Smooth muscle cell (in vitro differentiated cells): ENCODE measurements around the gene EBF3. TPM values are rescaled to one million over a fixed set of nuclear protein-coding genes. Genes with fewer than 3 reads are reported as not detected.

Experiments
- DNase-seq: peaks from one replicate; lab custom pipeline; 2025; ENCODE audit not compliant: unreplicated experiment; lab: John Stamatoyannopoulos, UW
- H2AFZ ChIP-seq: fragments of 200-600 bp; sonication (generic); 2 replicates; pipeline ENCODE4 v1.6.0; 2016; ENCODE audit warnings: antibody characterized with exemption, low read depth, mild to moderate bottlenecking
- H3F3A ChIP-seq: fragments of 200-600 bp; sonication (generic); 2 replicates; pipeline ENCODE4 v1.6.0; 2017; ENCODE audit warnings: antibody characterized with exemption, low read depth
- H3K27ac ChIP-seq: fragments of 200-600 bp; sonication (generic); 2 replicates; pipeline ENCODE4 v1.5.1; 2016; ENCODE audit warnings: low read depth, mild to moderate bottlenecking
- H3K27me3 ChIP-seq: fragments of 200-600 bp; sonication (generic); 2 replicates; pipeline ENCODE4 v1.6.1; 2016; ENCODE audit warnings: low read depth, mild to moderate bottlenecking
- H3K36me3 ChIP-seq: fragments of 200-600 bp; sonication (generic); 2 replicates; pipeline ENCODE4 v1.5.1; 2016; ENCODE audit warnings: low read depth
- H3K4me1 ChIP-seq: fragments of 200-600 bp; sonication (generic); 2 replicates; pipeline ENCODE4 v1.5.1; 2016; ENCODE audit warnings: low read depth
- H3K4me2 ChIP-seq: fragments of 200-600 bp; sonication (generic); 2 replicates; pipeline ENCODE4 v1.6.0; 2016; ENCODE audit warnings: mild to moderate bottlenecking
- H3K4me3 ChIP-seq: fragments of 200-600 bp; sonication (generic); 2 replicates; pipeline ENCODE4 v1.5.1; 2016; ENCODE audit warnings: mild to moderate bottlenecking
- H3K79me2 ChIP-seq: fragments of 200-600 bp; sonication (generic); 2 replicates; pipeline ENCODE4 v1.6.0; 2016; ENCODE audit warnings: low read depth, mild to moderate bottlenecking
- H3K9ac ChIP-seq: fragments of 200-600 bp; sonication (generic); 2 replicates; pipeline ENCODE4 v1.6.0; 2016; ENCODE audit warnings: low read depth
- H3K9me3 ChIP-seq: fragments of 200-600 bp; sonication (generic); replicated peaks from 2 replicates; pipeline ENCODE4 v1.5.1; 2016; ENCODE audit warnings: low read depth
- H4K20me1 ChIP-seq: fragments of 200-600 bp; sonication (generic); 2 replicates; pipeline ENCODE4 v1.6.0; 2016; ENCODE audit warnings: low read depth
- WGBS: methylation state at CpG from one replicate; pipeline ENCODE4 v1.1.7; 2016; ENCODE audit warnings: low lambda C conversion rate; 5-methylcytosine and 5-hydroxymethylcytosine counted together
- polyA plus RNA-seq: library from polyadenylated mRNA; unstranded; fragments of >200 nt; fragmentation: Nextera tagmentation; extraction: Ambion mirVana; gene quantifications from 2 replicates; pipeline ENCODE4 v1.2.1, GENCODE V29; 2016
- total RNA-seq: library from RNA; depleted of rRNA; stranded (reverse); fragments of >200 nt; gene quantifications from 2 replicates; pipeline ENCODE4 v1.2.3, GENCODE V29; 2014
- TF ChIP-seq, protein P1 (sequence below): fragments of 200-600 bp; sonication (generic); IDR thresholded peaks from 2 replicates; pipeline ENCODE4 v1.5.1; 2017; ENCODE audit warnings: borderline replicate concordance, mild to moderate bottlenecking, antibody characterized with exemption; ENCODE audit not compliant: insufficient read depth, poor library complexity, severe bottlenecking

The EBF3 gene
- total and polyA plus RNA-seq, 2 experiments from 2014 or later = not detected

DNA sequence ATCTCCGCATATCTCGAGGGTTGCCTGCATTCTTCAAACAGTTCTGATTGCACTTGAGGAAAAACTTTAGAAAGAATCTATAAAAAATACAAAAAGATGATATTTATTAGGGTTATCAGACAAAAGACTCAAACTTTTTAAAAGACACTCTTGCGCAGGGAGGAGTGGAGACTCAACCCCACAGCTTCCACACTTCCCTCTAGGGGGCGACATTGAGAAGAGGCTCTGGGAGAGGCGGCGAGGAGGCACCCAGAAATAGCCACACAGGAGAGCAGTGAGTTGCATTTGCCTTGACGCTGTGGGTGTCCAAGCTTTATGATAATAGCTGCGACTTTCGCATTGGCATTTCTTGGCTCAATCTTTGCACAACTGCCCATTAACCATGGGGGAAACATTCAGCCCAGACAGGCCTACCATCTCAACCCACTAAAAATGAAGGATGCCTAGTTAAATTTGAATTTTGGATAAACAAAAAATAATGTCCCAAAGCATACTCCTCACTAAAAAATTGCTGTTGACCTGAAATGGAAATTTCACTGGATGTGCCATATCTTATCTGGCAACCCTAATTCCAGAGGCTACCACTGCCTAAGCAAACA, 86.2 kb downstream of the EBF3 start:
- H3K9ac ChIP-seq = no peak overlapping the region
- H3K79me2 ChIP-seq = no peaks in the 10 kb centered on the region
- TF ChIP-seq, protein P1, sequence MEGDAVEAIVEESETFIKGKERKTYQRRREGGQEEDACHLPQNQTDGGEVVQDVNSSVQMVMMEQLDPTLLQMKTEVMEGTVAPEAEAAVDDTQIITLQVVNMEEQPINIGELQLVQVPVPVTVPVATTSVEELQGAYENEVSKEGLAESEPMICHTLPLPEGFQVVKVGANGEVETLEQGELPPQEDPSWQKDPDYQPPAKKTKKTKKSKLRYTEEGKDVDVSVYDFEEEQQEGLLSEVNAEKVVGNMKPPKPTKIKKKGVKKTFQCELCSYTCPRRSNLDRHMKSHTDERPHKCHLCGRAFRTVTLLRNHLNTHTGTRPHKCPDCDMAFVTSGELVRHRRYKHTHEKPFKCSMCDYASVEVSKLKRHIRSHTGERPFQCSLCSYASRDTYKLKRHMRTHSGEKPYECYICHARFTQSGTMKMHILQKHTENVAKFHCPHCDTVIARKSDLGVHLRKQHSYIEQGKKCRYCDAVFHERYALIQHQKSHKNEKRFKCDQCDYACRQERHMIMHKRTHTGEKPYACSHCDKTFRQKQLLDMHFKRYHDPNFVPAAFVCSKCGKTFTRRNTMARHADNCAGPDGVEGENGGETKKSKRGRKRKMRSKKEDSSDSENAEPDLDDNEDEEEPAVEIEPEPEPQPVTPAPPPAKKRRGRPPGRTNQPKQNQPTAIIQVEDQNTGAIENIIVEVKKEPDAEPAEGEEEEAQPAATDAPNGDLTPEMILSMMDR = peak; percentile 33
- no peak overlapping the region for H2AFZ ChIP-seq
- H3K27ac ChIP-seq = no peak overlapping the region
- no peak overlapping the region for H3K4me3 ChIP-seq
- peaks cover 5% of the 10 kb centered on the region for H3K27me3 ChIP-seq
- 53% methylated on average over 9 of the region's 9 CpGs for WGBS
- no peaks in the 10 kb centered on the region for H3K9me3 ChIP-seq
- H3K4me2 ChIP-seq = no peak overlapping the region
- H3K36me3 ChIP-seq = no peaks in the 10 kb centered on the region
- no peaks in the 10 kb centered on the region for H4K20me1 ChIP-seq
- no peak for DNase-seq
- no peaks in the 10 kb centered on the region for H3F3A ChIP-seq
- H3K4me1 ChIP-seq = no peaks in the 10 kb centered on the region

DNA sequence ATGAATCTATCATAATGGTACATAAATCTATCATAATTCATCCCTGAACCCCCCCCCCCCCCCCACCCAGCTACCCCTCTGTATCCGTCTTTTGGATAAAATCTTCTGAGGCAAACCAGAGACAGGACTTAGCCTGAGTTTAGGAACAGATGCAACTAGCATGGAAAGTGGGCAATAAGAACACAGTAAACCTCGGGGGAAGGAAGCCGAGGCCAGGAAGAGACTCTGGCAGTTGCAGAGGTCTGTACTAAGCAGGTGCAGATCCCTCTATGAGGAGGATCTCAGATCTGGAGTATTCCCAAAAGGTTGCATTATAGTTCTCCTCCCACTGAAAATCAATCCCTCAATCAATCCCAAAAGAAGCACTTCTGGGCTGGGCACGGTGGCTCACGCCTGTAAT, 87.2 kb downstream of the EBF3 start:
- peaks cover 5% of the 10 kb centered on the region for H3K4me1 ChIP-seq
- no peaks in the 10 kb centered on the region for H3K36me3 ChIP-seq
- no peaks in the 10 kb centered on the region for H3K79me2 ChIP-seq
- H3K27me3 ChIP-seq = peaks cover 2% of the 10 kb centered on the region
- H3K4me2 ChIP-seq = no peak overlapping the region
- no peak for DNase-seq
- no peak overlapping the region for H3K27ac ChIP-seq
- TF ChIP-seq, protein P1 = no peak
- WGBS = 93% methylated on average over 5 of the region's 5 CpGs
- H4K20me1 ChIP-seq = no peaks in the 10 kb centered on the region
- no peaks in the 10 kb centered on the region for H3F3A ChIP-seq
- no peak overlapping the region for H3K4me3 ChIP-seq
- H3K9ac ChIP-seq = no peak overlapping the region
- H2AFZ ChIP-seq = no peak overlapping the region
- H3K9me3 ChIP-seq = no peaks in the 10 kb centered on the region

DNA sequence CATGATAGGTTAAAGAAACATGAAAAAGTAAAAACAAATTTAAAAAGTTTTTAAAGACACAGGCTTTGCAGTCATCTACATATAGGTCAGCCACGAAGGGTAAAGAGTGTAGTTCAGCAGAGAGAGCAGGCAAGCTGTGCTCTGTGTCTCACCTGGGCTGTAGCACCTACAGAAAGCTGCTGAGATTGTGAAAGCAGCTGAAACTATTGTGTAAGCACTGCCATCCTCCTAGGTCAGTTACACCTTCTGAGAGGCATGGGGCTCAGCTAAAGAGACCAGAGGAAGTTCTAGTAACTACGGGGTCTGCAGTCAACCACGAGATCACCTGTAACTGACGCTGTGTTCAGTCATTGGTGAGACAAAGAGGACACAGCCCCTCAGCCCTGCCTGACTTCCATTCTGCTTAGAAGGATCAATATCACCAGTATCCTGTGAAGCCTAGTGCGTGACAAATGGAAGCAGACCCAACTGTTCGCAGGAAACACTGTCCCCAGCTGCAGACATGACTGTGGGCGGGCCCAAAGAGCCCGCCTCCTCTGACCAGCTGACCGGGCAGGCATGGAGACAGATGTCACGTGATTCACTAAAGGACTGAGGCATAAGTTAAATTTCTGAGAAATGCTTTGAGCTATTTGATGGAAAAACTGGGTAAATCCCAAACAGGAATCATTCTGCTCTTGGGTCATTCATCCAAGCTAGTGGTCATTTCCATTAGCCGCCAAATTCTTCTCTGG, 87.9 kb downstream of the EBF3 start:
- Histone ChIP-seq H3K4me3 (no peak overlapping the region), H4K20me1 (no peaks in the 10 kb centered on the region), H3K79me2 (no peaks in the 10 kb centered on the region), H2AFZ (no peak overlapping the region), H3F3A (no peaks in the 10 kb centered on the region), H3K4me2 (no peak overlapping the region), H3K36me3 (no peaks in the 10 kb centered on the region), H3K9ac (no peak overlapping the region), H3K9me3 (no peaks in the 10 kb centered on the region), H3K27ac (no peak overlapping the region), H3K4me1 (peaks cover 12% of the 10 kb centered on the region), H3K27me3 (peaks cover 2% of the 10 kb centered on the region)
- WGBS = 93% methylated on average over 11 of the region's 11 CpGs
- DNase-seq = no peak
- TF ChIP-seq, protein P1 = no peak
